ENCODE measurements around the gene TST. TPM values are rescaled to one million over a fixed set of nuclear protein-coding genes. Genes with fewer than 3 reads are reported as not detected.

Gene TST
- total and polyA plus RNA-seq, 9 of the 15 experiments (the other 6 are each of a cell fraction or from before 2014, with no cell fraction given): 1.4 to 26.9 (median 12.4) TPM

GRCh38 chr22:36966851-36967540 lies 52.3 kb downstream of the TST start:
- H3K9me3 ChIP-seq (replicated peaks; ENCODE audit: control insufficient read depth, insufficient read depth, low read depth, low read length): no peaks in the 10 kb centered on the region
- H3K27ac ChIP-seq (ENCODE audit: extremely low read depth, low read depth, low read length): no peak overlapping the region
- in situ Hi-C loops (cut with MboI): no loop called here
- no peak overlapping the region for H3K4me2 ChIP-seq (ENCODE audit: insufficient read depth, low read length)
- no peaks in the 10 kb centered on the region for H3K9me1 ChIP-seq (ENCODE audit: control insufficient read depth, insufficient read depth, low read length)
- no peak overlapping the region for H2AFZ ChIP-seq (ENCODE audit: low read depth, low read length)
- ATAC-seq (no peak), FAIRE-seq (no peak), DNase-seq (ENCODE audit: extremely low read depth in 1 of 4, low spot score in 3 of 4) (no peak)
- TF ChIP-seq USF1 (CRISPR knock-in tag; IDR thresholded peaks at IDR 0.05) (0 out of 2 replicates have a peak, but pooled peaks have one; percentile 20), ZNF174 (CRISPR knock-in tag; IDR thresholded peaks at IDR 0.05) (no peak), BHLHE40 (IDR thresholded peaks at IDR 0.05; ENCODE audit: low read length) (no peak), HDAC8 (tag; IDR thresholded peaks at IDR 0.05) (no peak), USF2 (CRISPR knock-in tag; IDR thresholded peaks at IDR 0.05) (peak; percentile 6; the same call in 1 of the 2 replicates), ILK (tag; IDR thresholded peaks at IDR 0.05; ENCODE audit: borderline replicate concordance, low read depth) (no peak), ZNF436 (CRISPR knock-in tag; IDR thresholded peaks at IDR 0.05) (no peak)
- TF ChIP-seq, protein P1, sequence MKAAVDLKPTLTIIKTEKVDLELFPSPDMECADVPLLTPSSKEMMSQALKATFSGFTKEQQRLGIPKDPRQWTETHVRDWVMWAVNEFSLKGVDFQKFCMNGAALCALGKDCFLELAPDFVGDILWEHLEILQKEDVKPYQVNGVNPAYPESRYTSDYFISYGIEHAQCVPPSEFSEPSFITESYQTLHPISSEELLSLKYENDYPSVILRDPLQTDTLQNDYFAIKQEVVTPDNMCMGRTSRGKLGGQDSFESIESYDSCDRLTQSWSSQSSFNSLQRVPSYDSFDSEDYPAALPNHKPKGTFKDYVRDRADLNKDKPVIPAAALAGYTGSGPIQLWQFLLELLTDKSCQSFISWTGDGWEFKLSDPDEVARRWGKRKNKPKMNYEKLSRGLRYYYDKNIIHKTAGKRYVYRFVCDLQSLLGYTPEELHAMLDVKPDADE (conservative IDR thresholded peaks at IDR 0.05; ENCODE audit: control insufficient read depth, low read depth, low read length): no peak
- H3K4me1 ChIP-seq (replicated peaks in 1 of 2; ENCODE audit: control insufficient read depth in 2 of 2, insufficient read depth in 2 of 2, low read length in 2 of 2): no peaks in the 10 kb centered on the region
- ChIA-PET POLR2A (interaction anchor here (0.7 kb wide), 1 partner anchor 11 kb away, joined by 3 read pairs; no protein-coding TSS in a partner anchor), CTCF (ENCODE audit: low intra/inter-chr PET ratio) (interaction anchor here (0.6 kb wide), 1 partner anchor 14 kb away, joined by 3 read pairs; no protein-coding TSS in a partner anchor)
- BruUV-seq (replicated peaks): no TSS peak
- no peak overlapping the region for H3K4me3 ChIP-seq
- no peaks in the 10 kb centered on the region for H3K79me2 ChIP-seq (ENCODE audit: control insufficient read depth, insufficient read depth, low read length)
- no peaks in the 10 kb centered on the region; a peak in 1 of 5 replicates for H3K27me3 ChIP-seq (ENCODE audit: control insufficient read depth in 2 of 2, insufficient read depth in 2 of 2, low read length in 2 of 2)
- intact Hi-C loops (cut with micrococcal nuclease): no loop called here
- no peaks in the 10 kb centered on the region for H3K36me3 ChIP-seq (ENCODE audit: control insufficient read depth, insufficient read depth, low read length)
- no peaks in the 10 kb centered on the region for H4K20me1 ChIP-seq (replicated peaks; ENCODE audit: control insufficient read depth, insufficient read depth, low read length)
- no peak overlapping the region for H3K9ac ChIP-seq (ENCODE audit: insufficient read depth in 1 of 2, low read depth in 2 of 2, low read length in 2 of 2)
- 10% methylated on average over 9 of the region's 11 CpGs for WGBS (ENCODE audit: insufficient coverage, low coverage, missing lambda C conversion rate)

Measured in K562 (cell line).